SK-N-SH (cell line): Measurements from ENCODE around the gene ADCK1. TPM values are rescaled to one million over a fixed set of nuclear protein-coding genes. Genes with fewer than 3 reads are reported as not detected.

Experiments used
- CTCF ChIA-PET: fragments of 300-600, 350-600 bp; formaldehyde crosslinking; extraction: SDS; loops from one replicate; lab custom pipeline; 2021; lab: Yijun Ruan, JAX
- POLR2A ChIA-PET: fragments of 350-600 bp; sonication (Branson Sonifier 250); formaldehyde crosslinking; extraction: SDS; loops from one replicate; lab custom pipeline; 2020; ENCODE audit warnings: antibody characterized with exemption, inconsistent platforms; lab: Yijun Ruan, JAX
- DNase-seq: peaks from one replicate; pipeline ENCODE4 v3.0.0; 2012
- H2AFZ ChIP-seq: fragments of 200-600 bp; sonication (generic); 2 replicates; pipeline ENCODE4 v1.8.1; 2016; ENCODE audit warnings: antibody characterized with exemption, mild to moderate bottlenecking, low read depth
- H3F3A ChIP-seq: fragments of 200-600 bp; sonication (generic); replicated peaks from 2 replicates; pipeline ENCODE3; 2016; ENCODE audit warnings: antibody characterized with exemption, mild to moderate bottlenecking; ENCODE audit not compliant: insufficient read depth
- H3K27ac ChIP-seq, 2 experiments: fragments of 200-500 bp in 1 of 2; fragments of 200-600 bp in 1 of 2; sonication (Bioruptor generic) in 1 of 2; sonication (generic), shearing (Covaris generic) in 1 of 2; 2 replicates each; pipeline versions ENCODE4 v1.5.1 to v1.6.1; 2014 to 2016; ENCODE audit warnings: low read depth in 2 of 2, inconsistent platforms in 1 of 2, low read length in 1 of 2, mild to moderate bottlenecking in 1 of 2, mixed read lengths in 1 of 2
- H3K27me3 ChIP-seq: fragments of 200-600 bp; sonication (generic), shearing (Covaris generic); 2 replicates; pipeline ENCODE4 v1.6.1; 2016; ENCODE audit warnings: mixed run types; ENCODE audit not compliant: insufficient read depth
- H3K36me3 ChIP-seq, 2 experiments: fragments of 200-500 bp in 1 of 2; fragments of 200-600 bp in 1 of 2; sonication (Bioruptor generic) in 1 of 2; sonication (generic) in 1 of 2; replicated peaks in 1 of 2; 2 replicates each; pipeline versions ENCODE3 to v1.5.1; 2014 to 2016; ENCODE audit warnings: low read length in 1 of 2, mild to moderate bottlenecking in 1 of 2; ENCODE audit not compliant: insufficient read depth in 2 of 2, control insufficient read depth in 1 of 2
- H3K4me1 ChIP-seq, 2 experiments: fragments of 200-500 bp in 1 of 2; fragments of 200-600 bp in 1 of 2; sonication (Bioruptor generic) in 1 of 2; sonication (generic), shearing (Covaris generic) in 1 of 2; 2 replicates each; pipeline versions ENCODE4 v1.5.1 to v1.6.1; 2014 to 2016; ENCODE audit warnings: low read depth in 1 of 2, low read length in 1 of 2, mixed run types in 1 of 2; ENCODE audit not compliant: insufficient read depth in 2 of 2, control insufficient read depth in 1 of 2
- H3K4me2 ChIP-seq: fragments of 200-600 bp; sonication (generic), shearing (Covaris generic); 2 replicates; pipeline ENCODE4 v1.6.1; 2017; ENCODE audit warnings: mixed run types
- H3K4me3 ChIP-seq, 2 experiments: fragments of 200-500 bp in 1 of 2; fragments of 200-600 bp in 1 of 2; sonication (Bioruptor generic) in 1 of 2; sonication (generic), shearing (Covaris generic) in 1 of 2; 2 replicates each; pipeline versions ENCODE4 v1.5.1 to v1.8.1; 2014 to 2016; ENCODE audit warnings: low read depth in 2 of 2, inconsistent platforms in 1 of 2, low read length in 1 of 2, mild to moderate bottlenecking in 1 of 2, mixed read lengths in 1 of 2, moderate library complexity in 1 of 2
- H3K79me2 ChIP-seq: fragments of 200-600 bp; sonication (generic); 2 replicates; pipeline ENCODE4 v1.8.1; 2017; ENCODE audit warnings: mild to moderate bottlenecking; ENCODE audit not compliant: insufficient read depth
- H3K9ac ChIP-seq: fragments of 200-600 bp; sonication (generic); 2 replicates; pipeline ENCODE4 v1.6.1; 2017; ENCODE audit warnings: mixed run types
- H3K9me2 ChIP-seq: fragments of 200-600 bp; sonication (generic); 2 replicates; pipeline ENCODE4 v1.6.1; 2017; ENCODE audit warnings: mixed run types
- H3K9me3 ChIP-seq: fragments of 200-600 bp; sonication (generic); 2 replicates; pipeline ENCODE4 v1.6.1; 2017; ENCODE audit warnings: mixed run types, mild to moderate bottlenecking, moderate library complexity
- H4K20me1 ChIP-seq: fragments of 200-600 bp; sonication (generic); 2 replicates; pipeline ENCODE4 v1.6.1; 2017; ENCODE audit warnings: mild to moderate bottlenecking, mixed run types; ENCODE audit not compliant: insufficient read depth
- CTCF ChIP-seq: fragments of 200-600 bp; sonication (generic); IDR thresholded peaks from 2 replicates; pipeline ENCODE4 v1.6.1; 2017; ENCODE audit warnings: antibody characterized with exemption, mild to moderate bottlenecking, moderate library complexity
- ELF1 ChIP-seq: IDR thresholded peaks from 2 replicates; pipeline ENCODE4 v1.4.0; 2012
- EZH2phosphoT487 ChIP-seq: fragments of 200-600 bp; sonication (generic); IDR thresholded peaks from 2 replicates; pipeline ENCODE4 v1.6.1; 2017; ENCODE audit warnings: low read depth, mixed run types, mild to moderate bottlenecking, antibody characterized with exemption, moderate library complexity, borderline replicate concordance
- FOSL2 ChIP-seq: IDR thresholded peaks from 2 replicates; pipeline ENCODE4 v1.4.0; 2012; ENCODE audit warnings: low read depth, mild to moderate bottlenecking, moderate library complexity, borderline replicate concordance
- GATA2 ChIP-seq: sonication (generic); formaldehyde crosslinking; IDR thresholded peaks from 2 replicates; pipeline ENCODE4 v1.5.0; 2020; ENCODE audit warnings: mild to moderate bottlenecking, missing genetic modification reagents
- IRF3 ChIP-seq: fragments of 150-350 bp; IDR thresholded peaks from 2 replicates; pipeline ENCODE4 v1.6.1; 2016; ENCODE audit warnings: mild to moderate bottlenecking, low read depth, low read length
- JUND ChIP-seq: IDR thresholded peaks from 2 replicates; pipeline ENCODE4 v1.4.0; 2012
- MAX ChIP-seq: IDR thresholded peaks from 2 replicates; pipeline ENCODE4 v1.4.0; 2012; ENCODE audit warnings: low read depth
- NFIC ChIP-seq: IDR thresholded peaks from 2 replicates; pipeline ENCODE4 v1.4.0; 2012; ENCODE audit warnings: borderline replicate concordance
- NRF1 ChIP-seq: IDR thresholded peaks from 2 replicates; pipeline ENCODE4 v1.6.1; 2012; ENCODE audit warnings: low read depth, mild to moderate bottlenecking, low read length
- POLR2AphosphoS5 ChIP-seq: IDR thresholded peaks from 2 replicates; pipeline ENCODE4 v1.6.1; 2012; ENCODE audit warnings: low read depth, low read length
- RAD21 ChIP-seq: IDR thresholded peaks from 2 replicates; pipeline ENCODE4 v1.6.1; 2012; ENCODE audit warnings: mild to moderate bottlenecking, low read length
- RFX5 ChIP-seq: IDR thresholded peaks from 2 replicates; pipeline ENCODE4 v1.6.1; 2012; ENCODE audit warnings: mild to moderate bottlenecking, improper control_type of control experiment, low read length
- TEAD4 ChIP-seq: IDR thresholded peaks from 2 replicates; pipeline ENCODE4 v1.4.0; 2012; ENCODE audit warnings: mild to moderate bottlenecking, borderline replicate concordance; ENCODE audit not compliant: insufficient read depth
- ZBTB33 ChIP-seq: IDR thresholded peaks from 2 replicates; pipeline ENCODE4 v1.4.0; 2012; ENCODE audit warnings: low read depth, borderline replicate concordance
- WGBS: methylation state at CpG from one replicate; pipeline ENCODE4 v1.1.6; 2017; ENCODE audit warnings: low lambda C conversion rate; 5-methylcytosine and 5-hydroxymethylcytosine counted together
- polyA plus RNA-seq, 3 experiments: library from polyadenylated mRNA; depleted of rRNA; stranded (reverse); fragments of >200 nt; gene quantifications; 2 replicates each; pipeline ENCODE4 v1.2.3, GENCODE V29; 2012

Gene ADCK1
- polyA plus RNA-seq, 1 of the 3 experiments (the other 2 are of a cell fraction), result 11.4 TPM

DNA sequence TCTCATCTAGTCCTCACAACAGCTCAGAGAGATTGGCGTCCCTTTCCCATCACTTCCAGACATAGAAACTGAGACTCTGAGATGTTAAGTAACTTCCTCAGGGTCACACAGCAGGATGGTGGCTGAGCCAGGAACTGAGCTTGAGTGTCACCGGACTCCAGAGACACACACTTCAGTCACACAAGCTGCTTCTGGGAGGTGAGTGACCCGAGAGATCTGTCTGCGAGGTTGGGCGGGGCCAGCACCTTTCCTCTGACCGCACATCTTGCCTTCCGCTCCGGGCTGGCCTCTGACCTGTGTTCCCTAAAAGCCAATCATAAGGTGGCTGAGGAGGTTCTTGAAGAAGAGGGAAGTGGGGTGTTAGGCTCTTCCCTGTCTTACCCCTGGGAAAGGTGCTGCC, 72.2 kb downstream of the ADCK1 start (continued):
- TF ChIP-seq RFX5, result no peak
- TF ChIP-seq JUND, result no peak
- TF ChIP-seq, all 33 proteins: peak for 0

DNA sequence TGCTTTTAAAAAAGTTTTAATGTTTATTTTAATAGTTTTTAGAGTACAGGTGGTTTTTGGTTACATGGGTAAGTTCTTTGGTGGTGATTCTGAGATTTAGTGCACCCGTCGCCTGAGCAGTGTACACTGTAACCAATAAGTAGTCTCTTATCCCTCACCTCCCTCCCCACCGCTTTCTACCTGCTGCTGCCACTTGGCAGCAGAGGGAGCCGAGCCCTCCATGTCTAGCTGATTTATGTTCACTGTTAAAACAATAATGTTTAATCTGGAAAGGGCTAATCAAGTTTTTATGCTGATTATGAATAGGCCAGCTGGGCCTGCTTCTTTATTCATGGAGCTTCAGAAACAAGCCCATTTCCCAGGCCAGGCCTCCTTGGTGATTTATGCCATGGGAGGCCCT, 73.1 kb downstream of the ADCK1 start:
- H3K79me2 ChIP-seq, result no peaks in the 10 kb centered on the region
- no peaks in the 10 kb centered on the region for H3K9me3 ChIP-seq
- TF ChIP-seq ZBTB33 (no peak), MAX (no peak), NRF1 (no peak), RAD21 (peak; percentile 26; the same call in 1 of the 2 replicates), EZH2phosphoT487 (no peak), GATA2 (0 out of 2 replicates have a peak, but pooled peaks have one; percentile 24), NFIC (no peak), POLR2AphosphoS5 (no peak), TEAD4 (no peak), ELF1 (no peak), FOSL2 (no peak), CTCF (no peak), IRF3 (no peak)
- no peak overlapping the region for H3K4me2 ChIP-seq
- no peak overlapping the region for H3K27ac ChIP-seq
- 82% methylated on average over 4 of the region's 4 CpGs for WGBS
- H2AFZ ChIP-seq, result no peak overlapping the region
- no peaks in the 10 kb centered on the region for H3K9me2 ChIP-seq
- no peak for DNase-seq
- H4K20me1 ChIP-seq, result no peaks in the 10 kb centered on the region
- H3K36me3 ChIP-seq, result no peaks in the 10 kb centered on the region
- no peak overlapping the region for H3K9ac ChIP-seq
- ChIA-PET POLR2A (no interaction called here), CTCF (interaction anchor here (1.0 to 5.2 kb wide), 3 partner anchors 12 to 50 kb away, joined by 3 to 29 read pairs (median 5); no protein-coding TSS in a partner anchor)
- peaks cover 0 to 4% of the 10 kb centered on the region in 2 experiments; a peak in 1 of 4 replicates for H3K4me1 ChIP-seq
- H3K27me3 ChIP-seq, result no peaks in the 10 kb centered on the region
- no peak overlapping the region for H3K4me3 ChIP-seq
- H3F3A ChIP-seq, result no peaks in the 10 kb centered on the region
